ENCODE data around the gene KRTAP1-3. TPM values are rescaled to one million over a fixed set of nuclear protein-coding genes. Genes with fewer than 3 reads are reported as not detected.
A peak's percentile ranks its signal among the peaks of the same experiment; 100 is the strongest.
"Not testable (repeated sequence)": the region's sequence is repeated elsewhere in the genome, so short reads cannot be mapped to it uniquely, and the experiment has no call there.

KRTAP1-3 gene, protein sequence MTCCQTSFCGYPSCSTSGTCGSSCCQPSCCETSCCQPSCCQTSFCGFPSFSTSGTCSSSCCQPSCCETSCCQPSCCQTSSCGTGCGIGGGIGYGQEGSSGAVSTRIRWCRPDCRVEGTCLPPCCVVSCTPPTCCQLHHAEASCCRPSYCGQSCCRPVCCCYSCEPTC
- polyA plus RNA-seq (not detected in 3 replicates), polyA minus RNA-seq (not detected in 3 replicates)
- not detected for polyA plus RNA-seq (2011; ENCODE audit: low read depth)
- not detected in 2 replicates for polyA plus RNA-seq (2011; cell fraction: cytosol; rRNA removed)
- polyA plus RNA-seq (2011; cell fraction: nucleus; rRNA removed) = not detected in 2 replicates
- not detected in 2 replicates for polyA plus RNA-seq (2012; ENCODE audit: low replicate concordance)
- not detected for polyA minus RNA-seq (2011; cell fraction: cytosol; rRNA and poly(A)+ RNA removed)
- not detected in 2 replicates for polyA minus RNA-seq (2011; cell fraction: nucleus; rRNA and poly(A)+ RNA removed)

- H3K9me1 ChIP-seq (ENCODE audit: control insufficient read depth, extremely low read depth, insufficient read depth, low read length); H3K79me2 ChIP-seq (ENCODE audit: control insufficient read depth, insufficient read depth, low read length); DNase-seq (ENCODE audit: low read depth, low spot score); H3K4me1 ChIP-seq (ENCODE audit: control insufficient read depth, extremely low read depth, insufficient read depth, low read length); H3K4me3 ChIP-seq (ENCODE audit: control insufficient read depth in 2 of 3, extremely low read depth in 1 of 3, insufficient read depth in 2 of 3, low read depth in 1 of 3, low read length in 3 of 3); H3K9ac ChIP-seq (ENCODE audit: control insufficient read depth, extremely low read depth, insufficient read depth, low read length); H2AFZ ChIP-seq (ENCODE audit: control insufficient read depth, low read length); dilution Hi-C loops (cut with MboI; ENCODE audit: extremely low pct_ligation_motif_present, low sequenced_read_pairs); H4K20me1 ChIP-seq (ENCODE audit: control insufficient read depth, extremely low read depth, insufficient read depth, low read length); H3K4me2 ChIP-seq (ENCODE audit: control insufficient read depth, extremely low read depth, insufficient read depth, low read depth, low read length); H3K27me3 ChIP-seq (ENCODE audit: control insufficient read depth, extremely low read depth, insufficient read depth, low read length); FAIRE-seq; H3K27ac ChIP-seq (ENCODE audit: control insufficient read depth, insufficient read depth, low read length); H3K9me3 ChIP-seq (ENCODE audit: control insufficient read depth, low read depth, low read length); H3K36me3 ChIP-seq (ENCODE audit: control insufficient read depth in 2 of 2, extremely low read depth in 1 of 2, insufficient read depth in 2 of 2, low read length in 2 of 2): not testable (repeated sequence)
Observed at GRCh38 chr17:41034346-41034935, at the start of gene KRTAP1-3. KRTAP1-3 (minus strand) TSS chr17:41034874; CDS start chr17:41034821, 53 bp downstream.

DNA sequence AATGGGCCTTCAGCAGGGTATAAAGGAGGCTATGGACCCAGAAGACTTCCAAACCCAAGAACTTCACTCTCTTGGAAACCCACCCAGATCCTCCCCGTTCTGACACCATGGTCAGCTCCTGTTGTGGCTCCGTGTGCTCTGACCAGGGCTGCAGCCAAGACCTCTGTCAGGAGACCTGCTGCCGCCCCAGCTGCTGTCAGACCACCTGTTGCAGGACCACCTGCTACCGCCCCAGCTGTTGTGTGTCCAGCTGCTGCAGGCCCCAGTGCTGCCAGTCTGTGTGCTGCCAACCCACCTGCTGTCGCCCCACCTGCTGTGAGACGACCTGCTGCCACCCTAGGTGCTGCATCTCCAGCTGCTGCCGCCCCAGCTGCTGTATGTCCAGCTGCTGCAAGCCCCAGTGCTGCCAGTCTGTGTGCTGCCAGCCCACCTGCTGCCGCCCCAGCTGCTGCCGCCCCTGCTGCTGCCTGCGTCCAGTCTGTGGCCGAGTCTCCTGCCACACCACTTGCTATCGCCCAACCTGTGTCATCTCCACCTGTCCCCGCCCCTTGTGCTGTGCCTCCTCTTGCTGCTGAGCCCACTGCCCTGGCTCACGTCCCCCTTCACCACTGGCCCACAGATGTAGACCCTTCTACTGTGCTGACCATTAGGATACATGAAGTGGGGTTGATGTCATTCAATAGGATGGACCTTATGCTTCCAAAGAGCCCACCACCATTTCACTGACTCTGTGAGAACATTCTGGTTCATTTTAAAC, 49.6 kb upstream of the KRTAP1-3 start, which contains the start of gene KRTAP4-7:
TSS of gene KRTAP4-7 (plus strand) at position 51 of the 757 bp plus-strand sequence. CDS start at position 108, 57 bp downstream.
- H3K9me3 ChIP-seq (ENCODE audit: control insufficient read depth, low read depth, low read length); DNase-seq (ENCODE audit: low read depth, low spot score); H3K36me3 ChIP-seq (ENCODE audit: control insufficient read depth in 2 of 2, extremely low read depth in 1 of 2, insufficient read depth in 2 of 2, low read length in 2 of 2); H3K79me2 ChIP-seq (ENCODE audit: control insufficient read depth, insufficient read depth, low read length); H2AFZ ChIP-seq (ENCODE audit: control insufficient read depth, low read length); H3K4me3 ChIP-seq (ENCODE audit: control insufficient read depth in 2 of 3, extremely low read depth in 1 of 3, insufficient read depth in 2 of 3, low read depth in 1 of 3, low read length in 3 of 3); H4K20me1 ChIP-seq (ENCODE audit: control insufficient read depth, extremely low read depth, insufficient read depth, low read length); dilution Hi-C loops (cut with MboI; ENCODE audit: extremely low pct_ligation_motif_present, low sequenced_read_pairs); H3K9ac ChIP-seq (ENCODE audit: control insufficient read depth, extremely low read depth, insufficient read depth, low read length); H3K9me1 ChIP-seq (ENCODE audit: control insufficient read depth, extremely low read depth, insufficient read depth, low read length); H3K27me3 ChIP-seq (ENCODE audit: control insufficient read depth, extremely low read depth, insufficient read depth, low read length): not testable (repeated sequence)
- Histone ChIP-seq H3K27ac (ENCODE audit: control insufficient read depth, insufficient read depth, low read length) (peak within 1 kb of the TSS; percentile 34), H3K4me2 (ENCODE audit: control insufficient read depth, extremely low read depth, insufficient read depth, low read depth, low read length) (peak within 1 kb of the TSS; percentile 14), H3K4me1 (ENCODE audit: control insufficient read depth, extremely low read depth, insufficient read depth, low read length) (peaks cover 15% of the 10 kb centered on the region)
- peak; percentile 65 for FAIRE-seq

DNA sequence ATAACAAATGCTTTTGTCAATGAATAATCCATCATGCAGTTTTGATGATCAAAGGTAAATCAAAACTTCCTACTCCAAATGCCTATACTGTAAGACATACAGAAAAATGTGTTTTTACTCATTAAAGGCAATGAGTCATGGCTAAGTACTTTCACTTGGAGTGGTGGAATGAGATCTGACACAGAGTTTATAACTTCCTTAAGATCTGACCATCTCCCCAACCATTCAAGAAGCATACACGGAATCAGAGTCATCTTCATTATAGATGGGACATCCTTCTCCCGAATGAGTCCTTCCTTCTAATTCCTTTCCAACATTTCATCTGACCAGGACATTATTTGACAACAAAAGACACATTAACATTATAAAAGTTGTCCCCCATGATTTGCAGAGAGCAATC, 48.8 kb upstream of the KRTAP1-3 start:
- H3K79me2 ChIP-seq (ENCODE audit: control insufficient read depth, insufficient read depth, low read length); H3K27ac ChIP-seq (ENCODE audit: control insufficient read depth, insufficient read depth, low read length); H3K9me3 ChIP-seq (ENCODE audit: control insufficient read depth, low read depth, low read length); H2AFZ ChIP-seq (ENCODE audit: control insufficient read depth, low read length); H3K4me2 ChIP-seq (ENCODE audit: control insufficient read depth, extremely low read depth, insufficient read depth, low read depth, low read length); dilution Hi-C loops (cut with MboI; ENCODE audit: extremely low pct_ligation_motif_present, low sequenced_read_pairs); DNase-seq (ENCODE audit: low read depth, low spot score); H3K27me3 ChIP-seq (ENCODE audit: control insufficient read depth, extremely low read depth, insufficient read depth, low read length); H3K9me1 ChIP-seq (ENCODE audit: control insufficient read depth, extremely low read depth, insufficient read depth, low read length); H3K9ac ChIP-seq (ENCODE audit: control insufficient read depth, extremely low read depth, insufficient read depth, low read length); H4K20me1 ChIP-seq (ENCODE audit: control insufficient read depth, extremely low read depth, insufficient read depth, low read length); H3K4me3 ChIP-seq (ENCODE audit: control insufficient read depth in 2 of 3, extremely low read depth in 1 of 3, insufficient read depth in 2 of 3, low read depth in 1 of 3, low read length in 3 of 3); H3K36me3 ChIP-seq (ENCODE audit: control insufficient read depth in 2 of 2, extremely low read depth in 1 of 2, insufficient read depth in 2 of 2, low read length in 2 of 2): not testable (repeated sequence)
- H3K4me1 ChIP-seq (ENCODE audit: control insufficient read depth, extremely low read depth, insufficient read depth, low read length) = peaks cover 15% of the 10 kb centered on the region
- peak; percentile 100 for FAIRE-seq

Data from keratinocyte (primary cell).